AG09309 (cell line): Measurements from ENCODE around the gene AFF3.

ENCODE experiments used
- DNase-seq: peaks from one replicate; pipeline ENCODE4 v3.0.0-alpha.2; 2010; ENCODE audit warnings: low read depth
- H3K4me3 ChIP-seq: 2 replicates; pipeline ENCODE4 v1.5.1; 2011; ENCODE audit warnings: mild to moderate bottlenecking, low read depth, low read length, moderate library complexity; ENCODE audit not compliant: control insufficient read depth
- CTCF ChIP-seq: IDR thresholded peaks from 2 replicates; pipeline ENCODE4 v1.5.1; 2011; ENCODE audit warnings: mild to moderate bottlenecking, low read depth, low read length, inconsistent platforms; ENCODE audit not compliant: insufficient read depth, control insufficient read depth; ENCODE audit errors: missing control alignments

Gene AFF3

GRCh38 chr2:99860720-99861375, 281.5 kb downstream of the AFF3 start:
- no peak for DNase-seq
- TF ChIP-seq CTCF = no peak
- H3K4me3 ChIP-seq = no peak overlapping the region

GRCh38 chr2:99858951-99859596, 283.3 kb downstream of the AFF3 start:
- DNase-seq = peak; percentile 48
- no peak overlapping the region for H3K4me3 ChIP-seq
- TF ChIP-seq CTCF = no peak

- no peak for TF ChIP-seq CTCF
- H3K4me3 ChIP-seq = no peak overlapping the region
- DNase-seq = no peak
Measured at GRCh38 chr2:99857867-99858444, 284.4 kb downstream of the AFF3 start.

- no peak overlapping the region for H3K4me3 ChIP-seq
- no peak for TF ChIP-seq CTCF
Measured at GRCh38 chr2:99857372-99857771, 285.0 kb downstream of the AFF3 start.

GRCh38 chr2:99856119-99856518, 286.3 kb downstream of the AFF3 start:
- DNase-seq = no peak
- no peak overlapping the region for H3K4me3 ChIP-seq
- no peak for TF ChIP-seq CTCF

More at GRCh38 chr2:99857372-99857771, 285.0 kb downstream of the AFF3 start:
- DNase-seq = no peak

GRCh38 chr2:99854236-99854852, 288.0 kb downstream of the AFF3 start:
- no peak for DNase-seq
- no peak for TF ChIP-seq CTCF
- no peak overlapping the region for H3K4me3 ChIP-seq
